ENCODE results near the gene PRKAG2.

- TF ChIP-seq CTCF (IDR thresholded peaks at IDR 0.05) (no peak), POLR2AphosphoS5 (IDR thresholded peaks at IDR 0.05; ENCODE audit: low read depth, low read length) (no peak), PBX3 (IDR thresholded peaks at IDR 0.05) (no peak), TAF1 (IDR thresholded peaks at IDR 0.05; ENCODE audit: borderline replicate concordance, low read depth, low read length) (no peak), SIN3A (IDR thresholded peaks at IDR 0.05; ENCODE audit: borderline replicate concordance, low read depth, low read length) (no peak), MAX (IDR thresholded peaks at IDR 0.05; ENCODE audit: low read depth) (no peak)
Measured at GRCh38 chr7:151560243-151560642, 316.7 kb downstream of the PRKAG2 start.
